Measurements from ENCODE around the gene TARS1. TPM values are rescaled to one million over a fixed set of nuclear protein-coding genes. Genes with fewer than 3 reads are reported as not detected.

Gene TARS1
- total RNA-seq, 2 experiments from 2014 or later = 31.3 to 32.0 TPM

DNA sequence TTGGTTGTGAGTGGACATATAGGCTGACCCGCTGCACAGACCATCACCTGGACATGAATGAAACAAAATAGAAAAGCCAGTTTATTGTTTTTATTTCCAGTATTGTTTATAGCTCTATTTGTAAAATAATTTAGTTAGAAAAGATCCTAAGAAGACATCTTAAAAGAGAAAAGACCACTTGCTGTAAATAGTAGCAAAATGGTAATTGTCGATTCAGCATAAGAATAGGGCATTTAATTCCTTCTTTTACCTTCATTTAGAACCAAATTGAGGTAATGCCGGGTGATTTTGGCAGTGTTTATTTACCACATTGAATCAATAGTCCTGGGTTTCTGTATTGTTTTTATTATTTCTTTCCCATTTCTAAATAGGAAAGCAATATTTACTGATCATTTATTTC lies 7.4 kb downstream of the TARS1 start:
- Mint-ChIP-seq H3K27ac (peak overlapping the region; percentile 39), H3K9me3 (no peaks in the 10 kb centered on the region), H3K4me3 (no peak overlapping the region), H3K4me1 (ENCODE audit: low read depth) (peaks cover 41% of the 10 kb centered on the region), H3K36me3 (ENCODE audit: low read depth) (peaks cover 78% of the 10 kb centered on the region), H3K27me3 (no peaks in the 10 kb centered on the region)
- Histone ChIP-seq H3K27ac (ENCODE audit: low read depth in 1 of 2, low read length in 2 of 2) (no peak overlapping the region), H3K27me3 (ENCODE audit: control insufficient read depth in 1 of 2, insufficient read depth in 2 of 2, low read length in 2 of 2) (no peaks in the 10 kb centered on the region), H3K4me1 (ENCODE audit: insufficient read depth, low read length) (no peaks in the 10 kb centered on the region), H3K36me3 (ENCODE audit: insufficient read depth, low read length) (peaks cover 59% of the 10 kb centered on the region), H3K4me3 (ENCODE audit: low read length) (no peak overlapping the region), H3K9me3 (ENCODE audit: control insufficient read depth in 1 of 2, insufficient read depth in 1 of 2, low read length in 2 of 2) (no peaks in the 10 kb centered on the region)
- intact Hi-C loops (cut with DNase I, micrococcal nuclease) = no loop called here
- TF ChIP-seq, protein P1, sequence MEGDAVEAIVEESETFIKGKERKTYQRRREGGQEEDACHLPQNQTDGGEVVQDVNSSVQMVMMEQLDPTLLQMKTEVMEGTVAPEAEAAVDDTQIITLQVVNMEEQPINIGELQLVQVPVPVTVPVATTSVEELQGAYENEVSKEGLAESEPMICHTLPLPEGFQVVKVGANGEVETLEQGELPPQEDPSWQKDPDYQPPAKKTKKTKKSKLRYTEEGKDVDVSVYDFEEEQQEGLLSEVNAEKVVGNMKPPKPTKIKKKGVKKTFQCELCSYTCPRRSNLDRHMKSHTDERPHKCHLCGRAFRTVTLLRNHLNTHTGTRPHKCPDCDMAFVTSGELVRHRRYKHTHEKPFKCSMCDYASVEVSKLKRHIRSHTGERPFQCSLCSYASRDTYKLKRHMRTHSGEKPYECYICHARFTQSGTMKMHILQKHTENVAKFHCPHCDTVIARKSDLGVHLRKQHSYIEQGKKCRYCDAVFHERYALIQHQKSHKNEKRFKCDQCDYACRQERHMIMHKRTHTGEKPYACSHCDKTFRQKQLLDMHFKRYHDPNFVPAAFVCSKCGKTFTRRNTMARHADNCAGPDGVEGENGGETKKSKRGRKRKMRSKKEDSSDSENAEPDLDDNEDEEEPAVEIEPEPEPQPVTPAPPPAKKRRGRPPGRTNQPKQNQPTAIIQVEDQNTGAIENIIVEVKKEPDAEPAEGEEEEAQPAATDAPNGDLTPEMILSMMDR (IDR thresholded peaks at IDR 0.05) = no peak
- ATAC-seq (ENCODE audit: poor library complexity) (no peak), DNase-seq (no peak)
- ChIA-PET CTCF (interaction anchor here (1.3 kb wide), 1 partner anchor 12 kb away, joined by 4 read pairs; no protein-coding TSS in a partner anchor), POLR2A (no interaction called here)

DNA sequence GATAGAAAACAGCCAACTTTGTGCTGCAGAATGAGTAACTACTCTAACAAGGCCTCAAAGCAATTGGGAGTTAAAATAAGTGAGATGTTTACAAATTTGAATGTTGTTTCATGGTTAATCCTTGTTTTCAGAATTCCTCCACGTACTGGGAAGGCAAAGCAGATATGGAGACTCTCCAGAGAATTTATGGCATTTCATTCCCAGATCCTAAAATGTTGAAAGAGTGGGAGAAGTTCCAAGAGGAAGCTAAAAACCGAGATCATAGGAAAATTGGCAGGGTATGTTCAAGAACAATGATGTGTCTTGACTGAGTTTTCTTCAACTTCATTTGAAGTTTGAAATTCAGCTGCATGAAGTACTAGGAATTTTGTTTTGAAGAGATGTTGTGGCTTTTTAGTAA lies 16.4 kb downstream of the TARS1 start:
- intact Hi-C loops (cut with DNase I, micrococcal nuclease) = no loop called here
- DNase-seq = no peak
- no peaks in the 10 kb centered on the region for H3K9me3 Mint-ChIP-seq

DNA sequence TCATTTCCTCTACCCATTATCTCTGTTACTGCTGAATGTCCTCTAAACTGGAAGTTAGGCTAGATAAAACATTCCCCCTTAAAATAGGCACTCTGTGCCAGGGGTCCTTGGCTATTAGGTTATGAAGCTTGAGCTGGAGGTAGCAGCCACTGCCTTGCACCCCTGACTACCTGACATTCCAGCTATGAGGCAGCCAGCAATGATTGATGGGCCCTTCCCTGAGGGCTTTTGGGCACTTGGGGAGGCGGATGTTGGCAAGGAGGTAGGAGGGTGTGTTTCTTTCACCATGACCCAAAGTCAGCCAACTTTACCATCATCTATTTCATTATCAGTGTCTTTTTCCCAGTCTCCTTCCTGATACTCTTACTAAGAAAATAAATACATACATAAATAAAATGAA lies 17.1 kb downstream of the TARS1 start:
- Mint-ChIP-seq H3K9me3 (no peaks in the 10 kb centered on the region), H3K36me3 (ENCODE audit: low read depth) (peaks cover 99% of the 10 kb centered on the region), H3K4me3 (no peak overlapping the region), H3K27ac (no peak overlapping the region), H3K4me1 (ENCODE audit: low read depth) (no peaks in the 10 kb centered on the region), H3K27me3 (no peaks in the 10 kb centered on the region)
- ChIA-PET POLR2A (no interaction called here), CTCF (interaction anchor here (1.2 kb wide), 1 partner anchor 22 kb away, joined by 3 read pairs; no protein-coding TSS in a partner anchor)
- Histone ChIP-seq H3K4me3 (ENCODE audit: low read length) (no peak overlapping the region), H3K27me3 (ENCODE audit: control insufficient read depth in 1 of 2, insufficient read depth in 2 of 2, low read length in 2 of 2) (no peaks in the 10 kb centered on the region), H3K36me3 (ENCODE audit: insufficient read depth, low read length) (peaks cover 89% of the 10 kb centered on the region), H3K9me3 (ENCODE audit: control insufficient read depth in 1 of 2, insufficient read depth in 1 of 2, low read length in 2 of 2) (no peaks in the 10 kb centered on the region), H3K4me1 (ENCODE audit: insufficient read depth, low read length) (no peaks in the 10 kb centered on the region), H3K27ac (ENCODE audit: low read depth in 1 of 2, low read length in 2 of 2) (no peak overlapping the region)
- ATAC-seq (ENCODE audit: poor library complexity) = no peak
- intact Hi-C loops (cut with DNase I, micrococcal nuclease) = no loop called here
- TF ChIP-seq, protein P1 (IDR thresholded peaks at IDR 0.05) = no peak
- DNase-seq = no peak

More for the DNA sequence above, 16.4 kb downstream of the TARS1 start:
- Histone ChIP-seq H3K36me3 (ENCODE audit: insufficient read depth, low read length) (peaks cover 88% of the 10 kb centered on the region), H3K27ac (ENCODE audit: low read depth in 1 of 2, low read length in 2 of 2) (no peak overlapping the region), H3K9me3 (ENCODE audit: control insufficient read depth in 1 of 2, insufficient read depth in 1 of 2, low read length in 2 of 2) (no peaks in the 10 kb centered on the region), H3K27me3 (ENCODE audit: control insufficient read depth in 1 of 2, insufficient read depth in 2 of 2, low read length in 2 of 2) (no peaks in the 10 kb centered on the region), H3K4me3 (ENCODE audit: low read length) (no peak overlapping the region), H3K4me1 (ENCODE audit: insufficient read depth, low read length) (no peaks in the 10 kb centered on the region)
- Mint-ChIP-seq H3K27ac (no peak overlapping the region), H3K27me3 (no peaks in the 10 kb centered on the region), H3K4me3 (no peak overlapping the region), H3K36me3 (ENCODE audit: low read depth) (peaks cover 99% of the 10 kb centered on the region), H3K4me1 (ENCODE audit: low read depth) (no peaks in the 10 kb centered on the region)
- TF ChIP-seq, protein P1 (IDR thresholded peaks at IDR 0.05) = no peak
- ChIA-PET CTCF (no interaction called here), POLR2A (no interaction called here)
- no peak for ATAC-seq (ENCODE audit: poor library complexity)

Measured in CD4-positive, alpha-beta T cell (primary cell).